ENCODE data around the gene PCDH9. TPM values are rescaled to one million over a fixed set of nuclear protein-coding genes. Genes with fewer than 3 reads are reported as not detected.

Gene PCDH9
- total RNA-seq, 1 donor from 2014 or later, result 10.4 TPM

- Histone ChIP-seq H3K4me2 (ENCODE audit: low read length) (no peak overlapping the region), H4K20me1 (ENCODE audit: insufficient read depth, low read length) (no peaks in the 10 kb centered on the region), H3K9me3 (ENCODE audit: insufficient read depth, low read depth, low read length) (no peaks in the 10 kb centered on the region), H2AFZ (ENCODE audit: low read depth, low read length) (no peak overlapping the region), H3K4me3 (ENCODE audit: insufficient read depth, low read depth, low read length) (no peak overlapping the region), H3K4me1 (ENCODE audit: insufficient read depth, low read length) (no peaks in the 10 kb centered on the region), H3K36me3 (ENCODE audit: insufficient read depth, low read length) (no peaks in the 10 kb centered on the region), H3K27me3 (ENCODE audit: insufficient read depth, low read length) (no peaks in the 10 kb centered on the region), H3K9ac (ENCODE audit: low read length) (no peak overlapping the region), H3K79me2 (ENCODE audit: insufficient read depth, low read length) (no peaks in the 10 kb centered on the region), H3K27ac (ENCODE audit: low read depth, low read length) (no peak overlapping the region)
- FAIRE-seq, result no peak
- no peak for DNase-seq (ENCODE audit: low read depth)
- Mint-ChIP-seq H3K27me3 (ENCODE audit: low read depth, unreplicated experiment) (no peaks in the 10 kb centered on the region), H3K9me3 (ENCODE audit: unreplicated experiment) (no peaks in the 10 kb centered on the region), H3K4me3 (ENCODE audit: unreplicated experiment) (no peak overlapping the region), H3K4me1 (ENCODE audit: low read depth, unreplicated experiment) (no peaks in the 10 kb centered on the region), H3K36me3 (ENCODE audit: low read depth, unreplicated experiment) (no peaks in the 10 kb centered on the region), H3K27ac (ENCODE audit: unreplicated experiment) (no peak overlapping the region)
- TF ChIP-seq CTCF (IDR thresholded peaks at IDR 0.05; ENCODE audit: insufficient read depth, low read depth, low read length), result no peak
- no peak for TF ChIP-seq EZH2 (IDR thresholded peaks at IDR 0.05; ENCODE audit: insufficient read depth, low read length)
Observed at GRCh38 chr13:66357463-66357862, 872.7 kb downstream of the PCDH9 start.

GRCh38 chr13:66354879-66355751 is 875.0 kb downstream of the PCDH9 start:
- DNase-seq (ENCODE audit: low read depth) (no peak), FAIRE-seq (no peak)
- H3K79me2 ChIP-seq (ENCODE audit: insufficient read depth, low read length), result no peaks in the 10 kb centered on the region
- H3K4me1 ChIP-seq (ENCODE audit: insufficient read depth, low read length), result no peaks in the 10 kb centered on the region
- no peak overlapping the region for H3K27ac Mint-ChIP-seq (ENCODE audit: unreplicated experiment)
- H3K4me1 Mint-ChIP-seq (ENCODE audit: low read depth, unreplicated experiment), result no peaks in the 10 kb centered on the region
- no peak overlapping the region for H3K9ac ChIP-seq (ENCODE audit: low read length)
- no peaks in the 10 kb centered on the region for H3K36me3 Mint-ChIP-seq (ENCODE audit: low read depth, unreplicated experiment)
- H2AFZ ChIP-seq (ENCODE audit: low read depth, low read length), result no peak overlapping the region
- no peaks in the 10 kb centered on the region for H4K20me1 ChIP-seq (ENCODE audit: insufficient read depth, low read length)
- no peak overlapping the region for H3K4me2 ChIP-seq (ENCODE audit: low read length)
- TF ChIP-seq EZH2 (IDR thresholded peaks at IDR 0.05; ENCODE audit: insufficient read depth, low read length) (no peak), CTCF (IDR thresholded peaks at IDR 0.05; ENCODE audit: insufficient read depth, low read depth, low read length) (no peak)
- H3K36me3 ChIP-seq (ENCODE audit: insufficient read depth, low read length), result no peaks in the 10 kb centered on the region
- H3K4me3 ChIP-seq (ENCODE audit: insufficient read depth, low read depth, low read length), result no peak overlapping the region
- no peak overlapping the region for H3K4me3 Mint-ChIP-seq (ENCODE audit: unreplicated experiment)
- H3K27ac ChIP-seq (ENCODE audit: low read depth, low read length), result no peak overlapping the region
- H3K9me3 ChIP-seq (ENCODE audit: insufficient read depth, low read depth, low read length), result no peaks in the 10 kb centered on the region
- no peaks in the 10 kb centered on the region for H3K9me3 Mint-ChIP-seq (ENCODE audit: unreplicated experiment)
- no peaks in the 10 kb centered on the region for H3K27me3 ChIP-seq (ENCODE audit: insufficient read depth, low read length)
- H3K27me3 Mint-ChIP-seq (ENCODE audit: low read depth, unreplicated experiment), result no peaks in the 10 kb centered on the region

GRCh38 chr13:66353664-66354063 is 876.5 kb downstream of the PCDH9 start:
- DNase-seq (ENCODE audit: low read depth) (peak; percentile 25), FAIRE-seq (no peak)
- H4K20me1 ChIP-seq (ENCODE audit: insufficient read depth, low read length), result no peaks in the 10 kb centered on the region
- H3K36me3 ChIP-seq (ENCODE audit: insufficient read depth, low read length), result no peaks in the 10 kb centered on the region
- Mint-ChIP-seq H3K4me1 (ENCODE audit: low read depth, unreplicated experiment) (no peaks in the 10 kb centered on the region), H3K9me3 (ENCODE audit: unreplicated experiment) (no peaks in the 10 kb centered on the region), H3K27me3 (ENCODE audit: low read depth, unreplicated experiment) (no peaks in the 10 kb centered on the region), H3K27ac (ENCODE audit: unreplicated experiment) (no peak overlapping the region), H3K4me3 (ENCODE audit: unreplicated experiment) (no peak overlapping the region), H3K36me3 (ENCODE audit: low read depth, unreplicated experiment) (no peaks in the 10 kb centered on the region)
- H3K27ac ChIP-seq (ENCODE audit: low read depth, low read length), result no peak overlapping the region
- H3K9me3 ChIP-seq (ENCODE audit: insufficient read depth, low read depth, low read length), result no peaks in the 10 kb centered on the region
- H3K9ac ChIP-seq (ENCODE audit: low read length), result no peak overlapping the region
- no peak overlapping the region for H3K4me3 ChIP-seq (ENCODE audit: insufficient read depth, low read depth, low read length)
- no peaks in the 10 kb centered on the region for H3K79me2 ChIP-seq (ENCODE audit: insufficient read depth, low read length)
- no peak overlapping the region for H3K4me2 ChIP-seq (ENCODE audit: low read length)
- TF ChIP-seq EZH2 (IDR thresholded peaks at IDR 0.05; ENCODE audit: insufficient read depth, low read length) (no peak), CTCF (IDR thresholded peaks at IDR 0.05; ENCODE audit: insufficient read depth, low read depth, low read length) (no peak)
- no peak overlapping the region for H2AFZ ChIP-seq (ENCODE audit: low read depth, low read length)
- no peaks in the 10 kb centered on the region for H3K27me3 ChIP-seq (ENCODE audit: insufficient read depth, low read length)
- H3K4me1 ChIP-seq (ENCODE audit: insufficient read depth, low read length), result no peaks in the 10 kb centered on the region

Data from astrocyte (in vitro differentiated cells and primary cell).